ENCODE measurements around the gene COL1A2. TPM values are rescaled to one million over a fixed set of nuclear protein-coding genes. Genes with fewer than 3 reads are reported as not detected.

COL1A2 gene
- total and polyA plus RNA-seq, 2 of the 8 experiments (the other 6 are each of a cell fraction or from before 2014, with no cell fraction given): 45.2 to 87.2 TPM

DNA sequence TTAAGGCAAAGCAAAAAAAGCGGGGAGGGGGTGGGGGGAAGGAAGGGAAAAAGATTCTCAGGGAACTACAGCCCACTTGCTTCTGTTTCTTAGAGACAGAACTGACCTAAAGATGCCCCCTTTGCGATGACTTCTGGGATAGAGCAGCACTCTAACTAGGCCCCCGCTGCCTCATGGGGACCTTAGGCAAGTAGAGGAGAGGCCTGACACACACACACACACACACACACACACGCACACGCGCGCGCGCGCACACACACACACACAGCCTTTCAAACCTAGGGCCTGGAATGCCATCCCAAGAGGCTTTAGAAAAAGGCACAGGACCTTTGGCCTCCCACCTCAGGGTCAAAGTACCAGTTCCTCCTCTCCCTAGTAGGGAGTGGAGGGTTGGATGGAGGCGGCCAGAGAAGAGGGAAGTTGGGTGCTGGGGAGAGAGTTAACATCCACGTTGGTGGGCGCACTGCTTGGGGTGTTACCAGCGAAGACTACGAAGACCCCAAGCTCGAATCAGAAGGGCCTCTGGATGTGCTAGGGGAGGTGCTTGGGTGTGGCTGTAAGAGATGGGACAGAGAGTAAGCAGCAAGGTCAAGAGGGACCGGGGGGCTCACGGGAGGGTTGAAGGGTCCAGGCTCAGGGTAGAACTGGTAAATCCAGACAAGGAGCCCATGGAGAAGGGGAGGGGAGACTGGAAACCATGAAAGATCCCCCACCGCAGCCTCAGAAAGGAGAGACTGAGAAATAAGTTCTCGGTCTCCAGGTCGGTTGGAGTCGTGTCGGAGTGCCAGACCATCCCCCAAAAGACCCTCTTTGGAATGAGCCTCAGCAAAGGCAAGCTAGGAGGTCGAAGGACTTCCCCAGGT, 1.2 kb upstream of the COL1A2 start (continued):
- no peak for TF ChIP-seq CHD7 (IDR thresholded peaks at IDR 0.05; ENCODE audit: insufficient replicate concordance, low read length)
- no peak for TF ChIP-seq CEBPB (IDR thresholded peaks at IDR 0.05; ENCODE audit: low read depth, low read length)
- no peak for TF ChIP-seq USF2 (IDR thresholded peaks at IDR 0.05; ENCODE audit: low read length)
- TF ChIP-seq CHD1 (IDR thresholded peaks at IDR 0.05; ENCODE audit: low read depth, low read length): no peak
- TF ChIP-seq EP300 (IDR thresholded peaks at IDR 0.05; ENCODE audit: borderline replicate concordance in 1 of 2, low read depth in 2 of 2, low read length in 2 of 2): no peak
- no peak for TF ChIP-seq JUND (IDR thresholded peaks at IDR 0.05; ENCODE audit: low read length)
- TF ChIP-seq SP4 (IDR thresholded peaks at IDR 0.05; ENCODE audit: low read length): no peak
- no peak for TF ChIP-seq CHD2 (IDR thresholded peaks at IDR 0.05; ENCODE audit: low read length)
- TF ChIP-seq CTBP2 (IDR thresholded peaks at IDR 0.05; ENCODE audit: borderline replicate concordance, insufficient read depth, insufficient read length, low read length): peak; percentile 34
